Activated T-cell treated with anti-CD3 and anti-CD28 coated beads, Interleukin-2, amount 50 U/mL, for 24 hours (primary cell): ENCODE results near the gene PBX4.
"Not testable (repeated sequence)": the region's sequence is repeated elsewhere in the genome, so short reads cannot be mapped to it uniquely, and the experiment has no call there.

ENCODE experiments used
- DNase-seq: peaks from one replicate; pipeline ENCODE4 v3.0.0-alpha.2; 2020
- H3K27ac Mint-ChIP-seq: 2 replicates; pipeline ENCODE4 v1.8.0; 2020; ENCODE audit warnings: mild to moderate bottlenecking, mixed read lengths
- H3K27me3 Mint-ChIP-seq: 2 replicates; pipeline ENCODE4 v1.8.0; 2020; ENCODE audit warnings: mixed read lengths
- H3K36me3 Mint-ChIP-seq: 2 replicates; pipeline ENCODE4 v1.8.0; 2020; ENCODE audit warnings: low read depth, mixed read lengths
- H3K4me1 Mint-ChIP-seq: 2 replicates; pipeline ENCODE4 v1.8.0; 2020; ENCODE audit warnings: low read depth, mixed read lengths
- H3K4me3 Mint-ChIP-seq: 2 replicates; pipeline ENCODE4 v1.8.0; 2020; ENCODE audit warnings: mild to moderate bottlenecking, moderate library complexity, mixed read lengths
- H3K9me3 Mint-ChIP-seq: 2 replicates; pipeline ENCODE4 v1.8.0; 2020; ENCODE audit warnings: mixed read lengths

Gene PBX4

GRCh38 chr19:19618219-19619051 is at the start of gene PBX4:
PBX4 (minus strand) TSS chr19:19618687; CDS start chr19:19618629, 58 bp downstream.
- Mint-ChIP-seq H3K4me1 (peaks cover 46% of the 10 kb centered on the region), H3K36me3 (peaks cover 32% of the 10 kb centered on the region), H3K4me3 (peak within 1 kb of the TSS; percentile 87), H3K27ac (peak within 1 kb of the TSS; percentile 90), H3K27me3 (no peaks in the 10 kb centered on the region), H3K9me3 (no peaks in the 10 kb centered on the region)
- DNase-seq, result peak; percentile 99

GRCh38 chr19:19665420-19665948 is 47.0 kb upstream of the PBX4 start:
- H3K4me1 Mint-ChIP-seq, result peaks cover 46% of the 10 kb centered on the region

GRCh38 chr19:19663256-19664120 is 45.0 kb upstream of the PBX4 start, which contains the start of gene ATP13A1:
ATP13A1 (minus strand) TSS chr19:19663676; CDS start chr19:19663666, 10 bp downstream.
- H3K27ac Mint-ChIP-seq, result peak within 1 kb of the TSS; percentile 97
- no peaks in the 10 kb centered on the region for H3K9me3 Mint-ChIP-seq
- peaks cover 41% of the 10 kb centered on the region for H3K4me1 Mint-ChIP-seq
- H3K27me3 Mint-ChIP-seq, result no peaks in the 10 kb centered on the region
- DNase-seq, result peak; percentile 95
- H3K36me3 Mint-ChIP-seq, result peaks cover 58% of the 10 kb centered on the region
- H3K4me3 Mint-ChIP-seq, result peak within 1 kb of the TSS; percentile 95

More at GRCh38 chr19:19665420-19665948, 47.0 kb upstream of the PBX4 start:
- Mint-ChIP-seq H3K36me3 (peaks cover 56% of the 10 kb centered on the region), H3K27ac (peak overlapping the region; percentile 11)
- not testable (repeated sequence) for H3K27me3 Mint-ChIP-seq, H3K4me3 Mint-ChIP-seq, H3K9me3 Mint-ChIP-seq
- DNase-seq, result peak; percentile 20

GRCh38 chr19:19662871-19663255 is 44.4 kb upstream of the PBX4 start:
- Mint-ChIP-seq H3K27ac (peak overlapping the region; percentile 97), H3K4me3 (peak overlapping the region; percentile 95), H3K27me3 (no peaks in the 10 kb centered on the region), H3K4me1 (peaks cover 35% of the 10 kb centered on the region), H3K36me3 (peaks cover 57% of the 10 kb centered on the region), H3K9me3 (no peaks in the 10 kb centered on the region)
- no peak for DNase-seq

GRCh38 chr19:19662344-19662743 is 43.9 kb upstream of the PBX4 start:
- Mint-ChIP-seq H3K4me1 (peaks cover 29% of the 10 kb centered on the region), H3K36me3 (peaks cover 59% of the 10 kb centered on the region), H3K4me3 (peak overlapping the region; percentile 95), H3K9me3 (no peaks in the 10 kb centered on the region), H3K27ac (peak overlapping the region; percentile 97), H3K27me3 (no peaks in the 10 kb centered on the region)
- DNase-seq, result no peak

- Mint-ChIP-seq H3K27ac (peak overlapping the region; percentile 97), H3K9me3 (no peaks in the 10 kb centered on the region), H3K4me3 (peak overlapping the region; percentile 95), H3K27me3 (no peaks in the 10 kb centered on the region), H3K36me3 (peaks cover 61% of the 10 kb centered on the region), H3K4me1 (peaks cover 26% of the 10 kb centered on the region)
- DNase-seq, result no peak
Measured at GRCh38 chr19:19661675-19662251, 43.3 kb upstream of the PBX4 start.

GRCh38 chr19:19661141-19661674 is 42.7 kb upstream of the PBX4 start:
- Mint-ChIP-seq H3K4me1 (peaks cover 24% of the 10 kb centered on the region), H3K36me3 (peaks cover 66% of the 10 kb centered on the region), H3K27me3 (no peaks in the 10 kb centered on the region), H3K4me3 (peak overlapping the region; percentile 95), H3K27ac (peak overlapping the region; percentile 97), H3K9me3 (no peaks in the 10 kb centered on the region)
- DNase-seq, result no peak

GRCh38 chr19:19659646-19660245 is 41.3 kb upstream of the PBX4 start:
- Mint-ChIP-seq H3K9me3 (no peaks in the 10 kb centered on the region), H3K4me3 (no peak overlapping the region), H3K27ac (no peak overlapping the region), H3K27me3 (no peaks in the 10 kb centered on the region), H3K4me1 (peaks cover 24% of the 10 kb centered on the region), H3K36me3 (peaks cover 81% of the 10 kb centered on the region)
- DNase-seq, result no peak

GRCh38 chr19:19657397-19657783 is 38.9 kb upstream of the PBX4 start:
- H3K4me3 Mint-ChIP-seq, result no peak overlapping the region
- H3K36me3 Mint-ChIP-seq, result peaks cover 89% of the 10 kb centered on the region
- no peak overlapping the region for H3K27ac Mint-ChIP-seq
- no peak for DNase-seq
- no peaks in the 10 kb centered on the region for H3K27me3 Mint-ChIP-seq
- H3K9me3 Mint-ChIP-seq, result no peaks in the 10 kb centered on the region
- H3K4me1 Mint-ChIP-seq, result peaks cover 19% of the 10 kb centered on the region

GRCh38 chr19:19656451-19657396 is 38.2 kb upstream of the PBX4 start:
- Mint-ChIP-seq H3K27me3 (no peaks in the 10 kb centered on the region), H3K4me3 (no peak overlapping the region), H3K4me1 (peaks cover 13% of the 10 kb centered on the region), H3K9me3 (no peaks in the 10 kb centered on the region), H3K36me3 (peaks cover 89% of the 10 kb centered on the region), H3K27ac (no peak overlapping the region)
- no peak for DNase-seq

GRCh38 chr19:19655641-19656343 is 37.3 kb upstream of the PBX4 start:
- no peaks in the 10 kb centered on the region for H3K27me3 Mint-ChIP-seq
- H3K27ac Mint-ChIP-seq, result no peak overlapping the region
- no peak overlapping the region for H3K4me3 Mint-ChIP-seq
- DNase-seq, result no peak
- H3K36me3 Mint-ChIP-seq, result peaks cover 90% of the 10 kb centered on the region
- H3K4me1 Mint-ChIP-seq, result peaks cover 4% of the 10 kb centered on the region
- no peaks in the 10 kb centered on the region for H3K9me3 Mint-ChIP-seq

- no peak for DNase-seq
- H3K4me3 Mint-ChIP-seq, result no peak overlapping the region
- no peak overlapping the region for H3K27ac Mint-ChIP-seq
- H3K9me3 Mint-ChIP-seq, result no peaks in the 10 kb centered on the region
- H3K36me3 Mint-ChIP-seq, result peaks cover 95% of the 10 kb centered on the region
- peaks cover 3% of the 10 kb centered on the region for H3K4me1 Mint-ChIP-seq
- H3K27me3 Mint-ChIP-seq, result no peaks in the 10 kb centered on the region
Measured at GRCh38 chr19:19655051-19655594, 36.6 kb upstream of the PBX4 start.
